DOHH2 (cell line): ENCODE measurements around the gene WNT3.

ENCODE experiments used
- CTCF ChIP-seq: fragments of 200-600 bp; sonication (generic); IDR thresholded peaks from one replicate; pipeline ENCODE4 v1.5.1; 2014; ENCODE audit warnings: antibody characterized with exemption, mild to moderate bottlenecking, low read depth, low read length; ENCODE audit not compliant: poor library complexity, severe bottlenecking
- EZH2phosphoT487 ChIP-seq: fragments of 200-600 bp; sonication (generic); IDR thresholded peaks from 2 replicates; pipeline ENCODE4 v1.6.1; 2017; ENCODE audit warnings: borderline replicate concordance, mild to moderate bottlenecking, antibody characterized with exemption, low read length, moderate library complexity, mixed read lengths

- TF ChIP-seq CTCF (no peak), EZH2phosphoT487 (no peak)
These were observed 7.7 kb downstream of the WNT3 start for GRCh38 chr17:46810837-46811236.
